ENCODE measurements around the gene GOLIM4. TPM values are rescaled to one million over a fixed set of nuclear protein-coding genes. Genes with fewer than 3 reads are reported as not detected.

GOLIM4 gene
- polyA plus RNA-seq, 1 donor from 2014 or later: 3.2 TPM

GRCh38 chr3:168100777-168101492, 5.2 kb upstream of the GOLIM4 start:
- H3K4me3 ChIP-seq (ENCODE audit: low read length): no peak overlapping the region
- no peaks in the 10 kb centered on the region for H3F3A ChIP-seq (ENCODE audit: insufficient read depth, low read length, poor library complexity, severe bottlenecking)
- H3K4me2 ChIP-seq (ENCODE audit: low read length): no peak overlapping the region
- H3K36me3 ChIP-seq (ENCODE audit: insufficient read depth, low read length): no peaks in the 10 kb centered on the region
- H3K9ac ChIP-seq (ENCODE audit: low read length): no peak overlapping the region
- no peaks in the 10 kb centered on the region for H4K20me1 ChIP-seq (ENCODE audit: insufficient read depth)
- no peaks in the 10 kb centered on the region for H3K9me2 ChIP-seq (ENCODE audit: insufficient read depth, low read length)
- no peaks in the 10 kb centered on the region for H3K9me3 ChIP-seq (ENCODE audit: low read length)
- no peaks in the 10 kb centered on the region for H3K27me3 ChIP-seq (ENCODE audit: insufficient read depth, low read depth, low read length)
- TF ChIP-seq EZH2 (IDR thresholded peaks at IDR 0.05; ENCODE audit: borderline replicate concordance, insufficient read depth, low read length, poor library complexity, severe bottlenecking) (no peak), CTCF (IDR thresholded peaks at IDR 0.05; ENCODE audit: poor library complexity, severe bottlenecking) (no peak), MXI1 (conservative IDR thresholded peaks at IDR 0.05; ENCODE audit: poor library complexity, severe bottlenecking) (no peak), TAF1 (IDR thresholded peaks at IDR 0.05; ENCODE audit: low read depth) (no peak)
- TF ChIP-seq, protein P1, sequence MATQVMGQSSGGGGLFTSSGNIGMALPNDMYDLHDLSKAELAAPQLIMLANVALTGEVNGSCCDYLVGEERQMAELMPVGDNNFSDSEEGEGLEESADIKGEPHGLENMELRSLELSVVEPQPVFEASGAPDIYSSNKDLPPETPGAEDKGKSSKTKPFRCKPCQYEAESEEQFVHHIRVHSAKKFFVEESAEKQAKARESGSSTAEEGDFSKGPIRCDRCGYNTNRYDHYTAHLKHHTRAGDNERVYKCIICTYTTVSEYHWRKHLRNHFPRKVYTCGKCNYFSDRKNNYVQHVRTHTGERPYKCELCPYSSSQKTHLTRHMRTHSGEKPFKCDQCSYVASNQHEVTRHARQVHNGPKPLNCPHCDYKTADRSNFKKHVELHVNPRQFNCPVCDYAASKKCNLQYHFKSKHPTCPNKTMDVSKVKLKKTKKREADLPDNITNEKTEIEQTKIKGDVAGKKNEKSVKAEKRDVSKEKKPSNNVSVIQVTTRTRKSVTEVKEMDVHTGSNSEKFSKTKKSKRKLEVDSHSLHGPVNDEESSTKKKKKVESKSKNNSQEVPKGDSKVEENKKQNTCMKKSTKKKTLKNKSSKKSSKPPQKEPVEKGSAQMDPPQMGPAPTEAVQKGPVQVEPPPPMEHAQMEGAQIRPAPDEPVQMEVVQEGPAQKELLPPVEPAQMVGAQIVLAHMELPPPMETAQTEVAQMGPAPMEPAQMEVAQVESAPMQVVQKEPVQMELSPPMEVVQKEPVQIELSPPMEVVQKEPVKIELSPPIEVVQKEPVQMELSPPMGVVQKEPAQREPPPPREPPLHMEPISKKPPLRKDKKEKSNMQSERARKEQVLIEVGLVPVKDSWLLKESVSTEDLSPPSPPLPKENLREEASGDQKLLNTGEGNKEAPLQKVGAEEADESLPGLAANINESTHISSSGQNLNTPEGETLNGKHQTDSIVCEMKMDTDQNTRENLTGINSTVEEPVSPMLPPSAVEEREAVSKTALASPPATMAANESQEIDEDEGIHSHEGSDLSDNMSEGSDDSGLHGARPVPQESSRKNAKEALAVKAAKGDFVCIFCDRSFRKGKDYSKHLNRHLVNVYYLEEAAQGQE (IDR thresholded peaks at IDR 0.05; ENCODE audit: borderline replicate concordance): no peak
- H3K79me2 ChIP-seq (replicated peaks; ENCODE audit: insufficient read depth, low read length): no peaks in the 10 kb centered on the region
- no peak overlapping the region for H3K27ac ChIP-seq (ENCODE audit: low read length)
- no peak overlapping the region for H2AFZ ChIP-seq (ENCODE audit: low read depth, low read length)

DNA sequence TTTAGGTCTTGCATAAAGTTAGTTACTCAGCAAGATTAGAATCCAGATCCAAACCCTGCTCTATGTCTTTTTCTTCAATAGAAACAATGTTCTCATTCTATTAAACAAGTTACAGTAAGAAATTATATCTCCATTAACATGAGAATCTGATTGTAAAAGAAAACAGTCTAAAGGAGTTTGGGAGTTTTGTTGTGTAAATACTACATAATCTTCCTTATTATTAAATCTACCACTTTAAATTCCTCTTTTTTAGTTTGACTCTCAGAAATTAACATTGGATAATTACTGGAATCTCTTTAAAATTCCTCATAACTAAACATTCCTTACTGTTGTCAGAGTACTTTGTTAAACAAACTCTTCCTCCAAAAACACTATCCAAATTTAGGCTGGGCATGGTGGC, 1.7 kb upstream of the GOLIM4 start:
- peaks cover 16% of the 10 kb centered on the region for H3K79me2 ChIP-seq (replicated peaks; ENCODE audit: insufficient read depth, low read length)
- H3F3A ChIP-seq (ENCODE audit: insufficient read depth, low read length, poor library complexity, severe bottlenecking): no peaks in the 10 kb centered on the region
- TF ChIP-seq SMC3 (conservative IDR thresholded peaks at IDR 0.05; ENCODE audit: poor library complexity) (no peak), TAF1 (IDR thresholded peaks at IDR 0.05; ENCODE audit: low read depth) (no peak), POLR2AphosphoS5 (IDR thresholded peaks at IDR 0.05) (no peak), RAD21 (conservative IDR thresholded peaks at IDR 0.05) (no peak), EP300 (conservative IDR thresholded peaks at IDR 0.05; ENCODE audit: poor library complexity, severe bottlenecking) (no peak), EZH2 (IDR thresholded peaks at IDR 0.05; ENCODE audit: borderline replicate concordance, insufficient read depth, low read length, poor library complexity, severe bottlenecking) (no peak), CTCF (IDR thresholded peaks at IDR 0.05; ENCODE audit: poor library complexity, severe bottlenecking) (no peak), MXI1 (conservative IDR thresholded peaks at IDR 0.05; ENCODE audit: poor library complexity, severe bottlenecking) (no peak)
- TF ChIP-seq, protein P1 (IDR thresholded peaks at IDR 0.05; ENCODE audit: borderline replicate concordance): no peak
- no peaks in the 10 kb centered on the region for H4K20me1 ChIP-seq (ENCODE audit: insufficient read depth)
- no peak overlapping the region for H3K9ac ChIP-seq (ENCODE audit: low read length)
- H3K4me3 ChIP-seq (ENCODE audit: low read length): no peak overlapping the region
- no peaks in the 10 kb centered on the region for H3K27me3 ChIP-seq (ENCODE audit: insufficient read depth, low read depth, low read length)
- H3K9me2 ChIP-seq (ENCODE audit: insufficient read depth, low read length): no peaks in the 10 kb centered on the region
- H3K9me3 ChIP-seq (ENCODE audit: low read length): no peaks in the 10 kb centered on the region
- H2AFZ ChIP-seq (ENCODE audit: low read depth, low read length): no peak overlapping the region
- no peak overlapping the region for H3K4me2 ChIP-seq (ENCODE audit: low read length)
- H3K27ac ChIP-seq (ENCODE audit: low read length): no peak overlapping the region
- no peaks in the 10 kb centered on the region for H3K36me3 ChIP-seq (ENCODE audit: insufficient read depth, low read length)

Measured in neural cell (in vitro differentiated cells).